Measurements from ENCODE around the gene NOP56.

DNA sequence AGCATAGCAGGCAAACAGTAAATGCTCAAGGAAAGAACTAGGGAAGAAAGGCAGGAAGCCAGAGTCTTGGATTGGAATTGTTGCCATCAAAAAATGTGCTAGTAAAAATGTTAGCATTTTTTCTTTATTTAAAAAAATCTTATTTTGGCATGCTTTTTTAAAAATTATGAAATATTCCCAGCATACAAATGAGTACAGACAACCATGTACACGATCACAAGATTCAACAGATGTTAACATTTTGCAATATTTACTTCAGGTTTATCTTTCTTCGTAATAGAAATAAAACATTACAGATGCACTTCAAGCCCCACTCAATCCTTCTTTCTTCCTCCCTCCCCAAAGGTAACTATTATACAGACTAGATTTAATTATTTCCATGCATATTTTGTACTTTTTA is 27.4 kb upstream of the NOP56 start:
- TF ChIP-seq, protein P1, sequence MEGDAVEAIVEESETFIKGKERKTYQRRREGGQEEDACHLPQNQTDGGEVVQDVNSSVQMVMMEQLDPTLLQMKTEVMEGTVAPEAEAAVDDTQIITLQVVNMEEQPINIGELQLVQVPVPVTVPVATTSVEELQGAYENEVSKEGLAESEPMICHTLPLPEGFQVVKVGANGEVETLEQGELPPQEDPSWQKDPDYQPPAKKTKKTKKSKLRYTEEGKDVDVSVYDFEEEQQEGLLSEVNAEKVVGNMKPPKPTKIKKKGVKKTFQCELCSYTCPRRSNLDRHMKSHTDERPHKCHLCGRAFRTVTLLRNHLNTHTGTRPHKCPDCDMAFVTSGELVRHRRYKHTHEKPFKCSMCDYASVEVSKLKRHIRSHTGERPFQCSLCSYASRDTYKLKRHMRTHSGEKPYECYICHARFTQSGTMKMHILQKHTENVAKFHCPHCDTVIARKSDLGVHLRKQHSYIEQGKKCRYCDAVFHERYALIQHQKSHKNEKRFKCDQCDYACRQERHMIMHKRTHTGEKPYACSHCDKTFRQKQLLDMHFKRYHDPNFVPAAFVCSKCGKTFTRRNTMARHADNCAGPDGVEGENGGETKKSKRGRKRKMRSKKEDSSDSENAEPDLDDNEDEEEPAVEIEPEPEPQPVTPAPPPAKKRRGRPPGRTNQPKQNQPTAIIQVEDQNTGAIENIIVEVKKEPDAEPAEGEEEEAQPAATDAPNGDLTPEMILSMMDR (conservative IDR thresholded peaks at IDR 0.05; ENCODE audit: low read length): no peak
- no peak for TF ChIP-seq EZH2phosphoT487 (IDR thresholded peaks at IDR 0.05; ENCODE audit: borderline replicate concordance)
